HepG2 (cell line): Measurements from ENCODE around the gene GNG7. TPM values are rescaled to one million over a fixed set of nuclear protein-coding genes. Genes with fewer than 3 reads are reported as not detected.
A peak's percentile ranks its signal among the peaks of the same experiment; 100 is the strongest.

Experiments
- AHR ChIP-seq: IDR thresholded peaks from 2 replicates; pipeline ENCODE4 v1.6.1; 2018; ENCODE audit warnings: missing genetic modification reagents, missing compliant biosample characterization
- BORCS8-MEF2B ChIP-seq: sonication (generic); formaldehyde crosslinking; IDR thresholded peaks from 2 replicates; pipeline ENCODE4 v1.8.0; 2022; ENCODE audit warnings: mild to moderate bottlenecking, missing genetic modification reagents
- DNMT3B ChIP-seq: conservative IDR thresholded peaks from 2 replicates; pipeline ENCODE4 v1.6.1; 2016; ENCODE audit warnings: missing biosample characterization, control low read depth
- ERF ChIP-seq: IDR thresholded peaks from 2 replicates; pipeline ENCODE4 v1.6.1; 2018; ENCODE audit warnings: missing biosample characterization, missing genetic modification reagents
- HDAC2 ChIP-seq: sonication (generic); formaldehyde crosslinking; IDR thresholded peaks from 2 replicates; pipeline ENCODE4 v1.4.0; 2020; ENCODE audit warnings: missing genetic modification reagents
- HNRNPH1 ChIP-seq: fragments of 200-400 bp; formaldehyde crosslinking; optimal IDR thresholded peaks from 2 replicates; pipeline ENCODE3; 2017; ENCODE audit warnings: mild to moderate bottlenecking, low read depth, low read length
- HNRNPK ChIP-seq: fragments of 200-400 bp; formaldehyde crosslinking; IDR thresholded peaks from 2 replicates; pipeline ENCODE4 v1.6.1; 2018; ENCODE audit warnings: low read length, low read depth, moderate library complexity, mild to moderate bottlenecking; ENCODE audit not compliant: poor library complexity, severe bottlenecking
- KMT2A ChIP-seq: sonication (generic); formaldehyde crosslinking; IDR thresholded peaks from 2 replicates; pipeline ENCODE4 v1.4.0; 2020; ENCODE audit warnings: missing genetic modification reagents
- NFYB ChIP-seq: sonication (generic); formaldehyde crosslinking; IDR thresholded peaks from 2 replicates; pipeline ENCODE4 v1.4.0; 2020; ENCODE audit warnings: missing genetic modification reagents
- REPIN1 ChIP-seq: sonication (generic); formaldehyde crosslinking; IDR thresholded peaks from 2 replicates; pipeline ENCODE4 v1.8.0; 2022; ENCODE audit warnings: missing genetic modification reagents, low read depth, mild to moderate bottlenecking, borderline replicate concordance
- SOX6 ChIP-seq, 2 experiments: fragments of 450-650 bp in 1 of 2; sonication (generic) in 1 of 2; formaldehyde crosslinking in 1 of 2; IDR thresholded peaks; 2 replicates each; pipeline versions ENCODE4 v1.4.0 to v1.6.1; 2017 to 2020; ENCODE audit warnings: antibody characterized with exemption in 1 of 2, mild to moderate bottlenecking in 1 of 2, missing genetic modification reagents in 1 of 2
- TBX2 ChIP-seq: sonication (generic); formaldehyde crosslinking; IDR thresholded peaks from 2 replicates; pipeline ENCODE4 v1.5.0; 2020; ENCODE audit warnings: missing genetic modification reagents, mild to moderate bottlenecking, borderline replicate concordance
- ZNF672 ChIP-seq: sonication (generic); formaldehyde crosslinking; IDR thresholded peaks from 2 replicates; pipeline ENCODE4 v1.8.1; 2022; ENCODE audit warnings: missing genetic modification reagents
- ZNF713 ChIP-seq: sonication (generic); formaldehyde crosslinking; IDR thresholded peaks from 2 replicates; pipeline ENCODE4 v1.4.0; 2020; ENCODE audit warnings: mild to moderate bottlenecking, missing genetic modification reagents
- polyA plus RNA-seq, 8 experiments: library from polyadenylated mRNA; depleted of rRNA in 3 of 8; stranded (reverse) in 7 of 8; unstranded in 1 of 8; fragments of >200 nt; fragmentation: Illumina TruSeq in 4 of 8; extraction: Trizol in 4 of 8; gene quantifications; 2 replicates each; pipeline versions ENCODE4 v1.2.1 to v1.2.3, GENCODE V29; 2011 to 2016; ENCODE audit warnings: low read depth in 4 of 8, missing spikeins in 1 of 8, mixed read lengths in 1 of 8; ENCODE audit not compliant: insufficient read depth in 1 of 8
- total RNA-seq, 5 experiments: library from RNA; depleted of rRNA; stranded (reverse); fragments of >200 nt; fragmentation: Illumina TruSeq; extraction: Trizol; gene quantifications; 2 replicates each; pipeline ENCODE4 v1.2.3, GENCODE V29; 2016; ENCODE audit warnings: low read depth in 1 of 5
- TF ChIP-seq, protein P1 (sequence below): sonication (generic); formaldehyde crosslinking; IDR thresholded peaks from 2 replicates; pipeline ENCODE4 v1.8.1; 2023; ENCODE audit warnings: mild to moderate bottlenecking, missing genetic modification reagents
- TF ChIP-seq, protein P2 (sequence below): sonication (generic); formaldehyde crosslinking; IDR thresholded peaks from 2 replicates; pipeline ENCODE4 v1.4.0; 2020; ENCODE audit warnings: missing genetic modification reagents, borderline replicate concordance
- TF ChIP-seq, protein P3 (sequence below): IDR thresholded peaks from 2 replicates; pipeline ENCODE4 v1.6.1; 2016
- TF ChIP-seq, protein P4 (sequence below): sonication (generic); formaldehyde crosslinking; IDR thresholded peaks from 2 replicates; pipeline ENCODE4 v1.4.0; 2020; ENCODE audit warnings: missing genetic modification reagents, borderline replicate concordance
- TF ChIP-seq, protein P5 (sequence below): sonication (generic); IDR thresholded peaks from 2 replicates; pipeline ENCODE4 v1.6.1; 2016; ENCODE audit warnings: low read depth, borderline replicate concordance

GNG7 gene
- total and polyA plus RNA-seq, 2 of the 13 experiments (the other 11 are each of a cell fraction or from before 2014, with no cell fraction given): 1.4 to 3.3 TPM

DNA sequence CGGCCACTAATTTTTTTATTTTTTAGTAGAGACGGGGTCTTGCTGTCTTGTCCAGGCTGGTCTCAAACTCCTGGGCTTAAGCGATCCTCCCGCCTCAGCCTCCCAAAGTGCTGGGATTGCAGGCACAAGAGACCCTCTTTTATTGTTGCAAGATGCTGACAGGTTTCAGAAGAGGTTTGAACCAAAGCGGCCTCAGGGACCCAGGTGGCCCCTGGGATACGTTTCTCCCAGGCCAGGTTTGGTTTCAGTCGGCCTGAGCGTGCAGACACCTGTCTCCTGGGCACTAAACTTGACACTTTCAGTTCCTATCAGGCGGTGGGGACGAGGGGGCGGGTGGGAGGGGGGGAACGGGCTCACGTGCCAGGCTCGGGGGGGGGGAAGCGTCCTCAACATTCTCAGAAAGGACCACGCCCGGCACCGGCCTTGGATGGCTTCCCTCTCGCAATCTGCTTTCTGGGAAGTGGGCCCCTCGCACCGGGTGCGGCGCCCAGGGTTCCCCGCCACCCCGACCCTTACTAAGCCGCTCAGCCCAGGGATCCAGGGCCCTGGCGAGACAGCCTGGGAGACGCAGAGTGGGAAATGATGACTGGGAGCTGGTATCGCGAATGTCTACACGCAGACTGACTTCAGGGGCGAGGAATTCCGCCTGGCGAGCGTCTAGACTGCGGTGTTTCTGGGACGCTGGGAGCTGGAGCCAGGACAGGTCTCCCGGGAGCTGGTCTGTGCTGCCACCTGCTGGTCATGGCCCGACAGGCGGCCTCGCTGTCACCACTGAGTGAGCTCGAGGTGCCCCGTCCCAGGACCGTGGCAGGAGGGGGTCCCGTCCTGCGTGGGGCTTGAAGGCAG is 91.6 kb downstream of the GNG7 start (continued):
- TF ChIP-seq, protein P1, sequence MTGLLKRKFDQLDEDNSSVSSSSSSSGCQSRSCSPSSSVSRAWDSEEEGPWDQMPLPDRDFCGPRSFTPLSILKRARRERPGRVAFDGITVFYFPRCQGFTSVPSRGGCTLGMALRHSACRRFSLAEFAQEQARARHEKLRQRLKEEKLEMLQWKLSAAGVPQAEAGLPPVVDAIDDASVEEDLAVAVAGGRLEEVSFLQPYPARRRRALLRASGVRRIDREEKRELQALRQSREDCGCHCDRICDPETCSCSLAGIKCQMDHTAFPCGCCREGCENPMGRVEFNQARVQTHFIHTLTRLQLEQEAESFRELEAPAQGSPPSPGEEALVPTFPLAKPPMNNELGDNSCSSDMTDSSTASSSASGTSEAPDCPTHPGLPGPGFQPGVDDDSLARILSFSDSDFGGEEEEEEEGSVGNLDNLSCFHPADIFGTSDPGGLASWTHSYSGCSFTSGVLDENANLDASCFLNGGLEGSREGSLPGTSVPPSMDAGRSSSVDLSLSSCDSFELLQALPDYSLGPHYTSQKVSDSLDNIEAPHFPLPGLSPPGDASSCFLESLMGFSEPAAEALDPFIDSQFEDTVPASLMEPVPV: peak; percentile 67; the same call in 1 of the 2 replicates
- 0 out of 2 replicates have a peak, but pooled peaks have one; percentile 17 for TF ChIP-seq NFYB (CRISPR knock-in tag)
- TF ChIP-seq, protein P2, sequence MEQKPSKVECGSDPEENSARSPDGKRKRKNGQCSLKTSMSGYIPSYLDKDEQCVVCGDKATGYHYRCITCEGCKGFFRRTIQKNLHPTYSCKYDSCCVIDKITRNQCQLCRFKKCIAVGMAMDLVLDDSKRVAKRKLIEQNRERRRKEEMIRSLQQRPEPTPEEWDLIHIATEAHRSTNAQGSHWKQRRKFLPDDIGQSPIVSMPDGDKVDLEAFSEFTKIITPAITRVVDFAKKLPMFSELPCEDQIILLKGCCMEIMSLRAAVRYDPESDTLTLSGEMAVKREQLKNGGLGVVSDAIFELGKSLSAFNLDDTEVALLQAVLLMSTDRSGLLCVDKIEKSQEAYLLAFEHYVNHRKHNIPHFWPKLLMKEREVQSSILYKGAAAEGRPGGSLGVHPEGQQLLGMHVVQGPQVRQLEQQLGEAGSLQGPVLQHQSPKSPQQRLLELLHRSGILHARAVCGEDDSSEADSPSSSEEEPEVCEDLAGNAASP (CRISPR knock-in tag): peak; percentile 66; the same call in 1 of the 2 replicates
- TF ChIP-seq HNRNPK: no peak
- peak; percentile 74; the same call in 1 of the 2 replicates for TF ChIP-seq TBX2 (CRISPR knock-in tag)
- TF ChIP-seq, protein P3, sequence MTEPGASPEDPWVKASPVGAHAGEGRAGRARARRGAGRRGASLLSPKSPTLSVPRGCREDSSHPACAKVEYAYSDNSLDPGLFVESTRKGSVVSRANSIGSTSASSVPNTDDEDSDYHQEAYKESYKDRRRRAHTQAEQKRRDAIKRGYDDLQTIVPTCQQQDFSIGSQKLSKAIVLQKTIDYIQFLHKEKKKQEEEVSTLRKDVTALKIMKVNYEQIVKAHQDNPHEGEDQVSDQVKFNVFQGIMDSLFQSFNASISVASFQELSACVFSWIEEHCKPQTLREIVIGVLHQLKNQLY: peak; percentile 41; the same call in 1 of the 2 replicates
- TF ChIP-seq ZNF713: no peak
- peak; percentile 88 for TF ChIP-seq ERF (CRISPR knock-in tag)
- TF ChIP-seq, protein P4, sequence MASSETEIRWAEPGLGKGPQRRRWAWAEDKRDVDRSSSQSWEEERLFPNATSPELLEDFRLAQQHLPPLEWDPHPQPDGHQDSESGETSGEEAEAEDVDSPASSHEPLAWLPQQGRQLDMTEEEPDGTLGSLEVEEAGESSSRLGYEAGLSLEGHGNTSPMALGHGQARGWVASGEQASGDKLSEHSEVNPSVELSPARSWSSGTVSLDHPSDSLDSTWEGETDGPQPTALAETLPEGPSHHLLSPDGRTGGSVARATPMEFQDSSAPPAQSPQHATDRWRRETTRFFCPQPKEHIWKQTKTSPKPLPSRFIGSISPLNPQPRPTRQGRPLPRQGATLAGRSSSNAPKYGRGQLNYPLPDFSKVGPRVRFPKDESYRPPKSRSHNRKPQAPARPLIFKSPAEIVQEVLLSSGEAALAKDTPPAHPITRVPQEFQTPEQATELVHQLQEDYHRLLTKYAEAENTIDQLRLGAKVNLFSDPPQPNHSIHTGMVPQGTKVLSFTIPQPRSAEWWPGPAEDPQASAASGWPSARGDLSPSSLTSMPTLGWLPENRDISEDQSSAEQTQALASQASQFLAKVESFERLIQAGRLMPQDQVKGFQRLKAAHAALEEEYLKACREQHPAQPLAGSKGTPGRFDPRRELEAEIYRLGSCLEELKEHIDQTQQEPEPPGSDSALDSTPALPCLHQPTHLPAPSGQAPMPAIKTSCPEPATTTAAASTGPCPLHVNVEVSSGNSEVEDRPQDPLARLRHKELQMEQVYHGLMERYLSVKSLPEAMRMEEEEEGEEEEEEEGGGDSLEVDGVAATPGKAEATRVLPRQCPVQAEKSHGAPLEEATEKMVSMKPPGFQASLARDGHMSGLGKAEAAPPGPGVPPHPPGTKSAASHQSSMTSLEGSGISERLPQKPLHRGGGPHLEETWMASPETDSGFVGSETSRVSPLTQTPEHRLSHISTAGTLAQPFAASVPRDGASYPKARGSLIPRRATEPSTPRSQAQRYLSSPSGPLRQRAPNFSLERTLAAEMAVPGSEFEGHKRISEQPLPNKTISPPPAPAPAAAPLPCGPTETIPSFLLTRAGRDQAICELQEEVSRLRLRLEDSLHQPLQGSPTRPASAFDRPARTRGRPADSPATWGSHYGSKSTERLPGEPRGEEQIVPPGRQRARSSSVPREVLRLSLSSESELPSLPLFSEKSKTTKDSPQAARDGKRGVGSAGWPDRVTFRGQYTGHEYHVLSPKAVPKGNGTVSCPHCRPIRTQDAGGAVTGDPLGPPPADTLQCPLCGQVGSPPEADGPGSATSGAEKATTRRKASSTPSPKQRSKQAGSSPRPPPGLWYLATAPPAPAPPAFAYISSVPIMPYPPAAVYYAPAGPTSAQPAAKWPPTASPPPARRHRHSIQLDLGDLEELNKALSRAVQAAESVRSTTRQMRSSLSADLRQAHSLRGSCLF: no peak
- peak; percentile 69 for TF ChIP-seq BORCS8-MEF2B (CRISPR knock-in tag)
- TF ChIP-seq AHR (CRISPR knock-in tag): no peak
- TF ChIP-seq SOX6 (IDR thresholded peaks at IDR 0.05): no peak
- TF ChIP-seq SOX6 (CRISPR knock-in tag; IDR thresholded peaks at IDR 0.05): peak; percentile 62; the same call in 1 of the 2 replicates
- no peak for TF ChIP-seq DNMT3B
- TF ChIP-seq, protein P5, sequence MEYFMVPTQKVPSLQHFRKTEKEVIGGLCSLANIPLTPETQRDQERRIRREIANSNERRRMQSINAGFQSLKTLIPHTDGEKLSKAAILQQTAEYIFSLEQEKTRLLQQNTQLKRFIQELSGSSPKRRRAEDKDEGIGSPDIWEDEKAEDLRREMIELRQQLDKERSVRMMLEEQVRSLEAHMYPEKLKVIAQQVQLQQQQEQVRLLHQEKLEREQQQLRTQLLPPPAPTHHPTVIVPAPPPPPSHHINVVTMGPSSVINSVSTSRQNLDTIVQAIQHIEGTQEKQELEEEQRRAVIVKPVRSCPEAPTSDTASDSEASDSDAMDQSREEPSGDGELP: no peak
- peak; percentile 54; the same call in 1 of the 2 replicates for TF ChIP-seq HDAC2 (CRISPR knock-in tag)
- 0 out of 2 replicates have a peak, but pooled peaks have one; percentile 32 for TF ChIP-seq REPIN1
- TF ChIP-seq HNRNPH1: no peak
- TF ChIP-seq KMT2A (CRISPR knock-in tag): peak; percentile 81
- TF ChIP-seq ZNF672 (CRISPR knock-in tag): no peak
